LNCAP (cell line): Measurements from ENCODE around the gene TOM1.

ENCODE experiments used
- TF ChIP-seq, protein P1 (sequence below): fragments of 450-650 bp; IDR thresholded peaks from 2 replicates; pipeline ENCODE4 v1.5.1; 2017; ENCODE audit warnings: mild to moderate bottlenecking

TOM1 gene

DNA sequence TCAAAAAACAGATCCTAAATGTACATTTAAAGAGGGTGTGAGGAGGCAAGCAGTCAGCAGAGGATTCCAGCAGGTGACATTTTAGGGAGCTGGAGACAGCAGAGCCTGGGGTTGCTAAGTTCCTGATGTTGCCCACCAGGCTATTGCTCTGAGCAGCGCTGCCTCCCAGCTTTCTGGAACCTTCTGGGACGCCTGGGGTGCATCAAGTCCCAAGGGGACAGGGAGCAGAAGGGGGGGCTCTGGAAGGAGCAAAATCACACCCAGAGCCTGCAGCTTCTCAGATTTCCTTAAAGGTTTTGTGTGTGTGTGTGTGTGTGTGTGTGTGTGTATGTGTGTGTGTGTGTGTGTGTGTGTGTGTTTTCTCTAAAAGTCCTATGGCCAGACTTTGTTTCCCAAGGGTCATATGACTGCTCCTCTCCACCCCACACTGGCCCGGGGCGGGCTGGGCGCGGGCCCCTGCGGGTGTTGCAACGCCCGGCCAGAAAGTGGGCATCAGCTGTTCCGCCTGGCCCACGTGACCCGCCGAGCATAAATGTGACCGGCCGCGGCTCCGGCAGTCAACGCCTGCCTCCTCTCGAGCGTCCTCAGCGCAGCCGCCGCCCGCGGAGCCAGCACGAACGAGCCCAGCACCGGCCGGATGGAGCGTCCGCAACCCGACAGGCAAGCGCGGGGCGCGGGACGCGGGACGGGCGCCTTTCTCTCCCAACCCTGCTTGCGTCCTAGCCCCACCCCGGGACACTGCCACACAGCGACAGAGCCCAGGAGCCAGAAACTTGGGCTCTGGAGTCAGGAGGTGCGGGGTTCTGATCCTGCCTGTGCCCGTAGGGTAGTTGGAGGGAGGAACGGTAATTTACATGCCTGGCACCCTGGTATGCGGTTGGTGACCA, 81.1 kb downstream of the TOM1 start, which contains the start of gene HMOX1:
Gene HMOX1, plus strand, starts transcription at position 560 of the 887 bp plus-strand sequence. Its CDS starts 78 bp downstream, at position 638.
- TF ChIP-seq, protein P1, sequence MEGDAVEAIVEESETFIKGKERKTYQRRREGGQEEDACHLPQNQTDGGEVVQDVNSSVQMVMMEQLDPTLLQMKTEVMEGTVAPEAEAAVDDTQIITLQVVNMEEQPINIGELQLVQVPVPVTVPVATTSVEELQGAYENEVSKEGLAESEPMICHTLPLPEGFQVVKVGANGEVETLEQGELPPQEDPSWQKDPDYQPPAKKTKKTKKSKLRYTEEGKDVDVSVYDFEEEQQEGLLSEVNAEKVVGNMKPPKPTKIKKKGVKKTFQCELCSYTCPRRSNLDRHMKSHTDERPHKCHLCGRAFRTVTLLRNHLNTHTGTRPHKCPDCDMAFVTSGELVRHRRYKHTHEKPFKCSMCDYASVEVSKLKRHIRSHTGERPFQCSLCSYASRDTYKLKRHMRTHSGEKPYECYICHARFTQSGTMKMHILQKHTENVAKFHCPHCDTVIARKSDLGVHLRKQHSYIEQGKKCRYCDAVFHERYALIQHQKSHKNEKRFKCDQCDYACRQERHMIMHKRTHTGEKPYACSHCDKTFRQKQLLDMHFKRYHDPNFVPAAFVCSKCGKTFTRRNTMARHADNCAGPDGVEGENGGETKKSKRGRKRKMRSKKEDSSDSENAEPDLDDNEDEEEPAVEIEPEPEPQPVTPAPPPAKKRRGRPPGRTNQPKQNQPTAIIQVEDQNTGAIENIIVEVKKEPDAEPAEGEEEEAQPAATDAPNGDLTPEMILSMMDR = no peak

DNA sequence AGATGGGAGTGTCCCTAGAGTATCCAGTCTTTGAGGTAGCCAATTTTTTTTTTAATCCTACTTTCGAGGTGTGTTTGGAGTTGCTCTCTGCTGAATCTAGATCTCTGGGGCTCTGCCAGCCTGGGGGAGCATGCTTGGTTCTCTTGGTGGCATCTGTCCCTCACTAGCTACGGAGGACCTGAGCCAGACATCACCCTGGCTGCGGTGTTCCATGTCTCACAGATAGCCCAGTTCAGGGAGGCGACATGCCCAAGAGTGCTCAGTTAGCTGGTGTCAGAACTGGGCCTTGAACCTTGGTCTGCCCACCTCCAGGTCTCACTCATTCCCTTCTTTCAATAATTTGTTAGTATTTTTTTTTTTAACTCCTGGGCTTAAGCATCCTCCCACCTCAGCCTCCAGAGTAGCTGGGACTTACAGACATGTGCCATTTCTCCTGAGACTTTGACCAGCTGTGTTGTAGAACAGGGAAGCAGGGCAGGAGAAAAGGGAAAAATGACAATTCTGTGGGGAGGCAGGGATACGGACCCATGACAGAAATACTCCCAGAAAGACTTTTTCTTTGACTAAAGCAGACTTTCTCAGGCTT, 81.8 kb downstream of the TOM1 start:
- TF ChIP-seq, protein P1 = no peak

DNA sequence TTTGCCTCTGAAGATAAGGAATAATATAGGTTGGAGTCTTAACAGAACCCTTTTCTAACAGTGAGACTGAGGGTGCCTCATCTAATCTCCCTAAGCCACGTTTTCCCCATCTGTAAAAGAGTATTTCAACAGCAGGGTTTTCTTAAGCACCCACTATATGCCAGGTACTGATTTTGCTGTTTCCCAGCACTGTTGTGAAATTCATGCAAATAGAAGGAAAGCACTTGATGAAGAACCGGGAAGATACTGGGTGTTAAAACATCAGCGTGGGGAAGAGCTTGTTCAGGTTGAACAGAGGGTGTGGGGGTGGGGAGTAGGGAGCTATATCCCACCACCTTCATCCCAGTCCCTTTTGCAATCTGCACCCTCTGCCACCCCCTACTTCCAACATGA, 84.0 kb downstream of the TOM1 start:
- TF ChIP-seq, protein P1 = no peak

DNA sequence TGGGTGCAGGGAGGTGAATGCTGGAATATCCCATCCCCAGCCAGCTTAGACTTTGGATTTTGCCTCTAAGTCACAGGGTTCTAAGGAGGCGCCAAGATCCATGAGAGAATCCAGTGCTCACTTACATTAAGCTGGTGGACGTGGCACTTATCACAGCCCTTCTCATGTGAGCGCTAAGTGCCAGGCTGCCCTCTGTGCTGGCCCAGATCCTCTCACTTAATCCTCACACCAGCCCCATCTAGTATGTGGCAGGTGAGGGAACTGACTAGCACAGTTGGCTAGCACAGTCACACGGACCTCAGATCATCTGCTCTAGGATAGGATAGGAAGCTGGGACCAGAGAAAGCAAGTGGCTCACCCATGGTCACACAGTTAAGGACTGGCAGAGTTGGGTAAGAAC, 84.8 kb downstream of the TOM1 start:
- TF ChIP-seq, protein P1 = no peak

DNA sequence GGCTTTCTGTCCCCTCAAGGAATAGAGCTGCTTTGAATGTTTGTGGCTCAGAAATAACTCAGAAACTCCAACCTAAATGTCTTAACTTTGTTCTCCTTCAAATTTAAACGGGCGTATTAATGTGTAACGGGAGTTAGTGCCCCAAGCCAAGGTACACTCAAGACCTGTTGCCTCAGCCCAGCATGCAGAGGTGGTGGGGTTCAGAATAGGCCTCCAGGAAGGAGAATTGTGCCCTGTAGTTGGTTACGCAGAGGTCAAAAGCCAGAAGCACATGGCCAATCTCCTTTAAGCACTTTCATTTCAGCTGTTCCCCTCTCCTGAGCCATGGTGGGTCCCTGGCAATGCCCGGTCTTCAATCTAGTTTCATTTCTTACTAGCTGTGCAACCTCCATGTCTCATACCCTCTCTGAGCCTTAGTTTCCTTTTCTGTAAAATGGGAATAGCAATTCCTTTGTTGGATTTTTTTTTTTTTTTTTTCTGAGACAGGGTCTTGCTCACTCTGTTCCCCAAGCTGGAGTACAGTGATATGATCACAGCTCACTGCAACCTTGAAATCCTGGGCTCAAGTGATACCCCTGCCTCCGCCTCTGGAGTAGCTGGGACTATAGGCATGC, 85.4 kb downstream of the TOM1 start:
- TF ChIP-seq, protein P1 = no peak

DNA sequence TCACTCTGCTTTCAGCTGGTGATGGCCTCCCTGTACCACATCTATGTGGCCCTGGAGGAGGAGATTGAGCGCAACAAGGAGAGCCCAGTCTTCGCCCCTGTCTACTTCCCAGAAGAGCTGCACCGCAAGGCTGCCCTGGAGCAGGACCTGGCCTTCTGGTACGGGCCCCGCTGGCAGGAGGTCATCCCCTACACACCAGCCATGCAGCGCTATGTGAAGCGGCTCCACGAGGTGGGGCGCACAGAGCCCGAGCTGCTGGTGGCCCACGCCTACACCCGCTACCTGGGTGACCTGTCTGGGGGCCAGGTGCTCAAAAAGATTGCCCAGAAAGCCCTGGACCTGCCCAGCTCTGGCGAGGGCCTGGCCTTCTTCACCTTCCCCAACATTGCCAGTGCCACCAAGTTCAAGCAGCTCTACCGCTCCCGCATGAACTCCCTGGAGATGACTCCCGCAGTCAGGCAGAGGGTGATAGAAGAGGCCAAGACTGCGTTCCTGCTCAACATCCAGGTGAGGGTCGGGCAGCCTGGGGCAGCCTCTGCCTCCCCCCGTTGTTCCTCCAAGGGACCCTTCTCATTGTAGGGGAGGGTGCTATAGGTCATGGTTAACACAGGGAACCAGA, 87.1 kb downstream of the TOM1 start:
- TF ChIP-seq, protein P1 = no peak

DNA sequence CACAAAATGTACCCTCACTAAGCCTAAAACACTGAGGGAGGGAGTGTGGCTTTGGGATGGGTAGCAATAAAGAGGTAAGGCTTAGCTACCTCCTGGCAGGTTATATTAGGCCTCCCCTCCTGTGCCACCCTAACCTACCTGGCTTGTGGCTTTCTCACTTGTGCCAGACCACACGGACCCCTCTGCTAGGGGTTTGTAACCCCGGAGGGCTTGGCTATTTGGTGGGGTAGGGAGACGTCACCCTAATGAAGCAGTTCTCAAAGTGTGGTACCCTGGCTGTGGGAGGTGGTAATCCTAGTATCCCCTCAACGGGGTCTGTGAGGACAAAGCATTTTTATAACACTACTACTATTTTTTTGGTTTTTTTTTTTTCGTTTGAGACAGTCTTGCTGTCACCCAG, 91.2 kb downstream of the TOM1 start:
- TF ChIP-seq, protein P1 = no peak
